Neural crest cell (in vitro differentiated cells): Measurements from ENCODE around the gene URB2. TPM values are rescaled to one million over a fixed set of nuclear protein-coding genes. Genes with fewer than 3 reads are reported as not detected.

Experiments used
- DNase-seq: peaks from one replicate; pipeline ENCODE4 v3.0.0; 2021; ENCODE audit warnings: low read depth, mixed read lengths, low spot score
- H3K27ac Mint-ChIP-seq: one replicate; pipeline ENCODE4 v1.8.0; 2021; ENCODE audit warnings: mild to moderate bottlenecking, mixed read lengths; ENCODE audit not compliant: unreplicated experiment
- H3K27me3 Mint-ChIP-seq: 2 replicates; pipeline ENCODE4 v1.8.0; 2021; ENCODE audit warnings: low read depth, mild to moderate bottlenecking, mixed read lengths
- H3K36me3 Mint-ChIP-seq: 2 replicates; pipeline ENCODE4 v1.8.0; 2021; ENCODE audit warnings: low read depth, mild to moderate bottlenecking, mixed read lengths
- H3K4me1 Mint-ChIP-seq: 2 replicates; pipeline ENCODE4 v1.8.0; 2021; ENCODE audit warnings: mixed read lengths
- H3K4me3 Mint-ChIP-seq: one replicate; pipeline ENCODE4 v1.8.0; 2021; ENCODE audit warnings: mild to moderate bottlenecking, mixed read lengths
- H3K9me3 Mint-ChIP-seq: 2 replicates; pipeline ENCODE4 v1.8.0; 2021; ENCODE audit warnings: mixed read lengths
- total RNA-seq: library from RNA; stranded (reverse); gene quantifications from 2 replicates; pipeline ENCODE4 v1.2.1, GENCODE V29; 2021
- TF ChIP-seq, protein P1 (sequence below): fragments of 200-600 bp; sonication (generic); conservative IDR thresholded peaks from 2 replicates; pipeline ENCODE4 v1.5.0; 2021; ENCODE audit warnings: antibody characterized with exemption, mild to moderate bottlenecking

The URB2 gene
- total RNA-seq, 1 donor from 2014 or later, result 27.1 TPM

DNA sequence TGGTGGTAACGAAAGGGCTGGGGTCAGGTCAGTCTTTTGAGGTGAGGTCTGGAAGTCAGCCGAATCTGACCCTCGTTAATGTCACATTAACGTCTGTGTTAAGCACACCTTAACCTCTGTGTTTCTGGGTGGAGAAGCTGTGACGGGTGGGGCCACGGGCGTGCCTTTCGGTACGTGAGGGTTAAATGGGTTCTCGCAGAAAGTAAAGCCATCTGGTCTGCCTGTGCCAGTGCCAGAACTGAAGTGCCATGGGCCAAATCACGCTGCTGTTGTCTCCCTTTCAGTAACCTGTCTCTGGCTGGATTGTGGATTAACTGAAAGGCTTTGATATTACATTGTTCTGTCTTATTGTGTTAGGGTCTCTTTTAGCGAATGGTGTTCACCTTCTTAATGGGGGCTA lies 14.4 kb downstream of the URB2 start:
- DNase-seq, result no peak
- H3K4me1 Mint-ChIP-seq, result peaks cover 11% of the 10 kb centered on the region
- H3K27ac Mint-ChIP-seq, result no peak overlapping the region
- peaks cover 4% of the 10 kb centered on the region for H3K36me3 Mint-ChIP-seq
- peak overlapping the region; percentile 12 for H3K4me3 Mint-ChIP-seq
- TF ChIP-seq, protein P1, sequence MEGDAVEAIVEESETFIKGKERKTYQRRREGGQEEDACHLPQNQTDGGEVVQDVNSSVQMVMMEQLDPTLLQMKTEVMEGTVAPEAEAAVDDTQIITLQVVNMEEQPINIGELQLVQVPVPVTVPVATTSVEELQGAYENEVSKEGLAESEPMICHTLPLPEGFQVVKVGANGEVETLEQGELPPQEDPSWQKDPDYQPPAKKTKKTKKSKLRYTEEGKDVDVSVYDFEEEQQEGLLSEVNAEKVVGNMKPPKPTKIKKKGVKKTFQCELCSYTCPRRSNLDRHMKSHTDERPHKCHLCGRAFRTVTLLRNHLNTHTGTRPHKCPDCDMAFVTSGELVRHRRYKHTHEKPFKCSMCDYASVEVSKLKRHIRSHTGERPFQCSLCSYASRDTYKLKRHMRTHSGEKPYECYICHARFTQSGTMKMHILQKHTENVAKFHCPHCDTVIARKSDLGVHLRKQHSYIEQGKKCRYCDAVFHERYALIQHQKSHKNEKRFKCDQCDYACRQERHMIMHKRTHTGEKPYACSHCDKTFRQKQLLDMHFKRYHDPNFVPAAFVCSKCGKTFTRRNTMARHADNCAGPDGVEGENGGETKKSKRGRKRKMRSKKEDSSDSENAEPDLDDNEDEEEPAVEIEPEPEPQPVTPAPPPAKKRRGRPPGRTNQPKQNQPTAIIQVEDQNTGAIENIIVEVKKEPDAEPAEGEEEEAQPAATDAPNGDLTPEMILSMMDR, result no peak
- no peaks in the 10 kb centered on the region for H3K9me3 Mint-ChIP-seq
- H3K27me3 Mint-ChIP-seq, result no peaks in the 10 kb centered on the region

DNA sequence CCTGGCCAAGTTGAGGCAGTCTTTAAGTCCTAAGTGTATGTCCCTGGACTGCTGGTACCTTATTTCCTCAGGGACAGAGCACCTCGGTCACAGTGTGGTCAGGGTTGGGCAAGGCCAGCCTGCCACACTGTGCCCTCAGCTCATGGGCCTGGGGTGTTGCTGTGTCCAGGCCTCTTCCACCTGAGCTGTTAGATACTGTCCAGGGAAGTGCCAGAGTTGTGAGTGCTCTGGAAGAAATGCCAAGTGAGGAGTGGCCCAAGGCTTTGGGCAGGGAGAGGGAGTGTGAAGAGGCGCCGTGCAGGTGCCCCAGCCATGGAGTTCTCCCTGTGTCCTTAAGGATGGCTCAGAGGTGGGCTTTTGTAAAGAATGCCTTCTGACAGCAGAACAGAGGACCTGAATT lies 15.3 kb downstream of the URB2 start:
- H3K36me3 Mint-ChIP-seq, result peaks cover 4% of the 10 kb centered on the region
- peaks cover 18% of the 10 kb centered on the region for H3K4me1 Mint-ChIP-seq
- H3K27me3 Mint-ChIP-seq, result no peaks in the 10 kb centered on the region
- no peaks in the 10 kb centered on the region for H3K9me3 Mint-ChIP-seq
- DNase-seq, result no peak
- H3K4me3 Mint-ChIP-seq, result no peak overlapping the region
- H3K27ac Mint-ChIP-seq, result no peak overlapping the region
- TF ChIP-seq, protein P1, result no peak

DNA sequence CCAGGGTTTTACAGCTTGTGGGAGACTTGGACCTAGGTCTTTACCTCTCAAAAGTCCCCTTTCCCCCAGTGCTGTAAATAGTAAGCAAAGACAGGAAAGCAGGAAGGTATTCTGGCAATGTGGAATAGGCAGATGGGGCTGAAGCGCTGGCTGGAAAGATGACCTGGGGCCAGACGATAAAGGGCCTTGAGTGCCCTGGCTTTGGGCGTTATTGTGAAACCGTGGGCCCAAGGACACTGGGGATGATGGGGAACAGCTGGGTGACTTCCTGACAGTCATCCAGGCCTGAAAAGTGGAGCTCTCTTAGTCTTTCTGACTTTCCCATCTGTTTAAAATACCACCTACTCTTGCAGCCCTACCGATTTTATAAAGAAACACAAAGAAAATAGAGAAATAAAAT lies 16.3 kb downstream of the URB2 start:
- Mint-ChIP-seq H3K9me3 (no peaks in the 10 kb centered on the region), H3K4me1 (peaks cover 18% of the 10 kb centered on the region), H3K4me3 (no peak overlapping the region), H3K27me3 (no peaks in the 10 kb centered on the region), H3K36me3 (peaks cover 3% of the 10 kb centered on the region), H3K27ac (peak overlapping the region; percentile 43)
- DNase-seq, result no peak
- TF ChIP-seq, protein P1, result no peak

DNA sequence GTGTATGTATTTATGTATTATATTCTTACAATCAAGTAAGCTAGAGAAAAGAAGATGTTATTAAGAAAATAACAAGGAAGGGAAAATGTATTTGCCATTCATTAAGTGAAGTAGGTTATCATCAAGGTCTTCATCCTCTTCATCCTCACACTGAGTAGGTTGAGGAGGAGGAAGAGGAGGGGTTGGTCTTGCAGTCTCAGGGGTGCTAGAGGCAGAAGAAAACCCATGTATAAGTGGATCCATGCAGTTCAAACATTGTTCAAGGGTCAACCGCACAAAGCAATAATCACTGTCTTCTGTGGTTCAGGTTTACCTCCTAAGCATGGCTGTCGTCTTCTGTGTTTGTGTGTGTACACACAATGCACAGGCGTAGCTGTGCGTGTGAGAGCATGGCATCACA lies 16.9 kb downstream of the URB2 start:
- no peak overlapping the region for H3K4me3 Mint-ChIP-seq
- H3K36me3 Mint-ChIP-seq, result peaks cover 2% of the 10 kb centered on the region
- TF ChIP-seq, protein P1, result no peak
- H3K27ac Mint-ChIP-seq, result no peak overlapping the region
- no peaks in the 10 kb centered on the region for H3K9me3 Mint-ChIP-seq
- H3K27me3 Mint-ChIP-seq, result no peaks in the 10 kb centered on the region
- peaks cover 18% of the 10 kb centered on the region for H3K4me1 Mint-ChIP-seq
- DNase-seq, result no peak

DNA sequence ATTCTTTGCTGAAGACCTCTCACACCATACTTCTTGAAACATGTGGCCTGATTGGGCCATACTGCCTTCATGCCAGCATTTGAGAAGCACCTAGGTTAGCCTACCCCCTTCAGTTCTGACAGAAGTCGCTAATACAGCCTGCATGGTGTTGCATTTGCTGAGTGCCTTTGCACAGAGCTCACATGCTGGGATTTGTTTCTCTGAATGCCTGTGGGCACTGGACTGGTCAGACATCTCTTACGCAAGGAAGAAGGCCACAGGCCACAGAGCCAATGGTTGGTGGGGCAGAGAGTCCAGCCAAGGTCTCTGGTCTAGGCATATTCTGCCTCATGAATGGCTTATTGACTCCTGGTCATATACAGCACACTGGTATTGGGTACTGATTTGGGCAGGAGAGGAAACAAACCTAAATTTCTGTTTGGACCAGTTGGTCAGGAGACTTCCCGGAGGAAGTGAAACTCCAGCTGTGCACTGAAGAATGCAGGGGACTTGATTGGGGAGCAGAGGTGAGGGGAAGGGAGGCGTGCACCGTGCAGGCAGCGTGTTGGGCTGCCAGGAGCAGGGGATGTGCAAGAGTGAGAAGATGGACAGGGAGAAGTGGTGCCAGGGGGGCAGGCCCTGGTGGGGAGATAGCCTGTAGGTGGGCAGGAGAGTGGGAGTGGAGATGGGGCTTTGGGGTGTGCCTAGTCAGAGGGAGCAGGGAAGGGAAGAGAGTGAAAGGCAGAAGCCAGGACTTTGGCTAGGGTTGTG lies 18.1 kb downstream of the URB2 start:
- Mint-ChIP-seq H3K9me3 (no peaks in the 10 kb centered on the region), H3K4me1 (peaks cover 18% of the 10 kb centered on the region), H3K27me3 (no peaks in the 10 kb centered on the region), H3K36me3 (peaks cover 2% of the 10 kb centered on the region), H3K27ac (no peak overlapping the region), H3K4me3 (no peak overlapping the region)
- no peak for DNase-seq
- TF ChIP-seq, protein P1, result no peak
